Endothelial cell of umbilical vein (primary cell): ENCODE data around the gene RASGRF2. TPM values are rescaled to one million over a fixed set of nuclear protein-coding genes. Genes with fewer than 3 reads are reported as not detected.

Source experiments
- BruUV-seq: library from RNA; stranded (reverse); fragments of 400-500 nt; replicated peaks from 2 replicates; lab custom pipeline; 2021; lab: Mats Ljungman, UMichigan
- CTCF ChIA-PET: fragments of 300-600, 350-600 bp; sonication (Branson Sonifier 250); formaldehyde crosslinking; loops from one replicate; lab custom pipeline; 2021; ENCODE audit warnings: antibody characterized with exemption, inconsistent platforms; lab: Charles Lee
- POLR2A ChIA-PET: fragments of 300-600, 350-600 bp; sonication (Branson Sonifier 250); formaldehyde crosslinking; loops from one replicate; lab custom pipeline; 2021; ENCODE audit warnings: antibody characterized with exemption, inconsistent platforms; lab: Charles Lee
- DNase-seq: peaks from one replicate; pipeline ENCODE4 v3.0.0-alpha.2; 2011; ENCODE audit warnings: low read depth, low spot score
- FAIRE-seq: peaks from 2 replicates; lab custom pipeline; 2011; peaks lifted over from hg19 to GRCh38; lab: Jason Lieb, UNC
- H2AFZ ChIP-seq: 2 replicates; pipeline ENCODE4 v1.6.0; 2012; ENCODE audit warnings: low read depth, low read length, control low read depth, inconsistent platforms
- H3K27ac ChIP-seq: 2 replicates; pipeline ENCODE4 v1.5.1; 2011; ENCODE audit warnings: low read depth, mild to moderate bottlenecking, control low read depth, low read length, moderate library complexity; ENCODE audit not compliant: insufficient read depth
- H3K27me3 ChIP-seq, 2 experiments: 2 replicates each; pipeline versions ENCODE4 v1.6.0 to v1.6.1; 2011; ENCODE audit warnings: low read length in 2 of 2, mixed read lengths in 1 of 2; ENCODE audit not compliant: control insufficient read depth in 2 of 2, insufficient read depth in 2 of 2
- H3K36me3 ChIP-seq, 2 experiments: 2 replicates in 1 of 2; 3 replicates in 1 of 2; pipeline ENCODE4 v1.5.1; 2011; ENCODE audit warnings: low read length in 2 of 2, mild to moderate bottlenecking in 1 of 2, moderate library complexity in 1 of 2; ENCODE audit not compliant: control insufficient read depth in 2 of 2, insufficient read depth in 2 of 2; ENCODE audit errors: extremely low read depth in 1 of 2
- H3K4me1 ChIP-seq: 3 replicates; pipeline ENCODE4 v1.5.1; 2011; ENCODE audit warnings: mild to moderate bottlenecking, low read length; ENCODE audit not compliant: control insufficient read depth, insufficient read depth; ENCODE audit errors: extremely low read depth
- H3K4me2 ChIP-seq: 2 replicates; pipeline ENCODE4 v1.6.1; 2011; ENCODE audit warnings: low read length, control low read depth, mixed read lengths; ENCODE audit not compliant: insufficient read depth
- H3K4me3 ChIP-seq, 3 experiments: fragments of 200-600 bp in 1 of 3; sonication (generic), shearing (Covaris generic) in 1 of 3; replicated peaks in 1 of 3; 2 replicates each; pipeline ENCODE4 v1.5.1; 2011 to 2016; ENCODE audit warnings: control low read depth in 3 of 3, low read length in 3 of 3, mild to moderate bottlenecking in 2 of 3, inconsistent platforms in 1 of 3, low read depth in 1 of 3, moderate library complexity in 1 of 3; ENCODE audit not compliant: insufficient read depth in 1 of 3
- H3K79me2 ChIP-seq: 2 replicates; pipeline ENCODE4 v1.6.0; 2012; ENCODE audit warnings: low read length, inconsistent platforms; ENCODE audit not compliant: control insufficient read depth, insufficient read depth
- H3K9ac ChIP-seq: replicated peaks from 2 replicates; pipeline ENCODE3; 2011; ENCODE audit warnings: low read length, control low read depth; ENCODE audit not compliant: insufficient read depth; ENCODE audit errors: extremely low read depth
- H3K9me1 ChIP-seq: replicated peaks from 3 replicates; pipeline ENCODE4 v1.6.0; 2011; ENCODE audit warnings: mild to moderate bottlenecking, low read length; ENCODE audit not compliant: control insufficient read depth, insufficient read depth; ENCODE audit errors: extremely low read depth
- H3K9me3 ChIP-seq: replicated peaks from 2 replicates; pipeline ENCODE4 v1.5.1; 2012; ENCODE audit warnings: low read length, inconsistent platforms; ENCODE audit not compliant: control insufficient read depth, insufficient read depth
- H4K20me1 ChIP-seq: replicated peaks from 2 replicates; pipeline ENCODE3; 2011; ENCODE audit warnings: mild to moderate bottlenecking, low read length; ENCODE audit not compliant: control insufficient read depth, insufficient read depth; ENCODE audit errors: extremely low read depth
- CTCF ChIP-seq, 2 donors: IDR thresholded peaks; 1 replicate in 1 of 2; 2 replicates in 1 of 2; pipeline ENCODE4 v1.5.1; 2011; ENCODE audit warnings: low read length in 2 of 2, mild to moderate bottlenecking in 2 of 2, moderate library complexity in 2 of 2, control low read depth in 1 of 2, inconsistent platforms in 1 of 2, low read depth in 1 of 2; ENCODE audit not compliant: insufficient read depth in 1 of 2; ENCODE audit errors: extremely low read depth in 1 of 2
- EZH2 ChIP-seq: IDR thresholded peaks from 2 replicates; pipeline ENCODE4 v1.6.1; 2012; ENCODE audit warnings: borderline replicate concordance, low read depth, mild to moderate bottlenecking, moderate library complexity, low read length, inconsistent platforms; ENCODE audit not compliant: severe bottlenecking
- FOS ChIP-seq: IDR thresholded peaks from 2 replicates; pipeline ENCODE4 v1.6.1; 2011; ENCODE audit warnings: mild to moderate bottlenecking, low read length, moderate library complexity, borderline replicate concordance; ENCODE audit not compliant: insufficient read depth
- GATA2 ChIP-seq: IDR thresholded peaks from 2 replicates; pipeline ENCODE4 v1.7.0; 2011; ENCODE audit warnings: low read depth, mild to moderate bottlenecking, moderate library complexity, mixed read lengths, low read length; ENCODE audit not compliant: insufficient read length, insufficient read depth
- JUN ChIP-seq: IDR thresholded peaks from 2 replicates; pipeline ENCODE4 v1.6.1; 2011; ENCODE audit warnings: borderline replicate concordance, low read depth; ENCODE audit not compliant: insufficient read length, insufficient read depth
- MAX ChIP-seq: IDR thresholded peaks from 2 replicates; pipeline ENCODE4 v1.6.1; 2011; ENCODE audit not compliant: insufficient read depth, insufficient read length
- MYC ChIP-seq: IDR thresholded peaks from one replicate; pipeline ENCODE4 v1.6.1; 2011; ENCODE audit warnings: mild to moderate bottlenecking, low read depth, low read length
- POLR2A ChIP-seq: IDR thresholded peaks from 2 replicates; pipeline ENCODE4 v1.6.1; 2012; ENCODE audit warnings: low read depth, mild to moderate bottlenecking, control low read depth, low read length
- POLR2AphosphoS5 ChIP-seq: IDR thresholded peaks from 2 replicates; pipeline ENCODE4 v1.6.1; 2012; ENCODE audit warnings: low read depth, mild to moderate bottlenecking, control low read depth, low read length, moderate library complexity; ENCODE audit not compliant: insufficient read depth
- dilution Hi-C: fragments of 300-500 bp; cut with MboI; formaldehyde crosslinking; loops from one replicate; pipeline ENCODE4 v1.15.0; 2019; ENCODE audit warnings: low sequenced_read_pairs; ENCODE audit not compliant: extremely low pct_ligation_motif_present
- intact Hi-C: fragments of 100-400 bp; cut with micrococcal nuclease; formaldehyde crosslinking; loops from one replicate; pipeline ENCODE4 v1.10.0; 2022
- polyA plus RNA-seq, 4 experiments: library from polyadenylated mRNA; depleted of rRNA in 3 of 4; stranded (reverse) in 3 of 4; unstranded in 1 of 4; fragments of >200 nt; gene quantifications; 2 replicates each; pipeline versions ENCODE4 v1.2.1 to v1.2.3, GENCODE V29; 2011 to 2012; ENCODE audit warnings: missing spikeins in 1 of 4
- total RNA-seq: library from RNA; stranded (reverse); gene quantifications from 2 replicates; pipeline ENCODE4 v1.2.3, GENCODE V29; 2021

Gene RASGRF2
- total and polyA plus RNA-seq, 2 donors (not counting 3 experiments of a cell fraction or from before 2014, with no cell fraction given): 0.41 to 4.0 TPM

GRCh38 chr5:81233080-81233634 is 273.0 kb downstream of the RASGRF2 start, which contains the start of gene CKMT2:
Gene CKMT2, plus strand, starts transcription at chr5:81233322. Its CDS starts 17,811 bp downstream, at chr5:81251133.
- Histone ChIP-seq H3K9ac (no peak within 1 kb of the TSS), H3K4me3 (peak within 1 kb of the TSS in 1 of 3 experiments; percentile 2), H3K4me2 (peak within 1 kb of the TSS; percentile 68), H3K9me3 (no peaks in the 10 kb centered on the region), H2AFZ (peak within 1 kb of the TSS; percentile 94), H3K79me2 (no peaks in the 10 kb centered on the region), H3K27ac (no peak within 1 kb of the TSS), H3K9me1 (no peaks in the 10 kb centered on the region), H4K20me1 (no peaks in the 10 kb centered on the region), H3K27me3 (no peaks in the 10 kb centered on the region), H3K4me1 (no peaks in the 10 kb centered on the region), H3K36me3 (no peaks in the 10 kb centered on the region)
- FAIRE-seq (no peak), DNase-seq (peak; percentile 50)
- intact Hi-C loops: no loop called here
- CTCF ChIA-PET: interaction anchor here (0.8 kb wide), 1 partner anchor 38 kb away, joined by 4 read pairs; no protein-coding TSS in a partner anchor
- no TSS peak for BruUV-seq
- TF ChIP-seq JUN: no peak
- TF ChIP-seq GATA2: no peak
- no peak for TF ChIP-seq MYC
- TF ChIP-seq EZH2: no peak
- no peak for TF ChIP-seq POLR2AphosphoS5
- no peak for TF ChIP-seq CTCF (IDR thresholded peaks at IDR 0.05; ENCODE audit: extremely low read depth in 1 of 2, insufficient read depth in 1 of 2, low read depth in 1 of 2, low read length in 2 of 2)
- no peak for TF ChIP-seq FOS
- TF ChIP-seq POLR2A: no peak
- no peak for TF ChIP-seq MAX
- POLR2A ChIA-PET: no interaction called here
- dilution Hi-C loops: no loop called here
